HCT116 (cell line): Measurements from ENCODE around the gene NCAPG.
A peak's percentile ranks its signal among the peaks of the same experiment; 100 is the strongest.

Source experiments
- CEBPB ChIP-seq: IDR thresholded peaks from 2 replicates; pipeline ENCODE4 v1.6.1; 2012; ENCODE audit warnings: low read depth
- CTCF ChIP-seq, 3 experiments: fragments of 200-600 bp in 1 of 3; sonication (generic) in 1 of 3; IDR thresholded peaks in 2 of 3; conservative IDR thresholded peaks in 1 of 3; 2 replicates each; pipeline ENCODE4 v1.5.1; 2012 to 2017; ENCODE audit warnings: low read depth in 2 of 3, low read length in 2 of 3, antibody characterized with exemption in 1 of 3, borderline replicate concordance in 1 of 3, control low read depth in 1 of 3, mild to moderate bottlenecking in 1 of 3, mixed read lengths in 1 of 3, mixed run types in 1 of 3, moderate library complexity in 1 of 3; ENCODE audit not compliant: insufficient read depth in 1 of 3
- EGR1 ChIP-seq: IDR thresholded peaks from 2 replicates; pipeline ENCODE4 v1.6.1; 2012; ENCODE audit warnings: low read depth
- EZH2 ChIP-seq: fragments of 200-600 bp; sonication (generic); IDR thresholded peaks from 2 replicates; pipeline ENCODE4 v1.6.1; 2017; ENCODE audit warnings: antibody characterized with exemption, mixed run types
- EZH2phosphoT487 ChIP-seq: fragments of 200-600 bp; IDR thresholded peaks from 2 replicates; pipeline ENCODE4 v1.6.1; 2018; ENCODE audit warnings: antibody characterized with exemption, borderline replicate concordance
- POLR2A ChIP-seq: IDR thresholded peaks from 2 replicates; pipeline ENCODE4 v1.7.0; 2011; ENCODE audit warnings: borderline replicate concordance; ENCODE audit not compliant: insufficient read depth, insufficient read length; ENCODE audit errors: extremely low read depth
- RAD21 ChIP-seq: IDR thresholded peaks from 2 replicates; pipeline ENCODE4 v1.6.1; 2012; ENCODE audit warnings: low read depth, mild to moderate bottlenecking
- TF ChIP-seq, protein P1 (sequence below): IDR thresholded peaks from 2 replicates; pipeline ENCODE4 v1.6.1; 2012

DNA sequence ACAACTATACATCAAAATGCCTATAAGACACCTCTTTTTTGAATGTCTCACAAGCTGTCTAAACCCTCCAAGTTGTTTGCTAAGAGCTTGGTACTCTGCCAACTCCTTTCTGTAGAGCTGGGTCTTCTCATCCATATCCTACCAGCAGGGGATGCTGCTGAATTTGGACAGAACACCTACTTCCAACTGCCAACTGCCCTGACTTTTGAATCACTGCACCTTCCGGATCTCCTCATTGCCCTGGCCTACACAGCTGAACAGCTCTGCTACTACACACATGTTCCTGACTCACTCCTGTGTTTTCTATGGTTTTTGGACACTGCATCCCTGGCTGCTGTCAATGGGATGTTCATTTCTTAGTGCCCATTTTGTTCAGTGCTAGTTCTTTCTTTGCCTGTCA lies 48.1 kb upstream of the NCAPG start:
- TF ChIP-seq CTCF (IDR thresholded peaks at IDR 0.05 in 2 of 3, conservative IDR thresholded peaks at IDR 0.05 in 1 of 3; ENCODE audit: borderline replicate concordance in 1 of 3, insufficient read depth in 1 of 3, low read depth in 2 of 3, low read length in 2 of 3) (peak; percentile 7 to 37 (median 37); a peak in 3 of 6 replicates), POLR2A (no peak), CEBPB (no peak), RAD21 (peak; percentile 38; the same call in 1 of the 2 replicates), EGR1 (no peak), EZH2 (no peak), EZH2phosphoT487 (no peak)
- TF ChIP-seq, protein P1, sequence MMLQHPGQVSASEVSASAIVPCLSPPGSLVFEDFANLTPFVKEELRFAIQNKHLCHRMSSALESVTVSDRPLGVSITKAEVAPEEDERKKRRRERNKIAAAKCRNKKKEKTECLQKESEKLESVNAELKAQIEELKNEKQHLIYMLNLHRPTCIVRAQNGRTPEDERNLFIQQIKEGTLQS: no peak
